SKM-1 (cell line): Measurements from ENCODE around the gene SCAMP5.
A peak's percentile ranks its signal among the peaks of the same experiment; 100 is the strongest.

Experiments used
- DNase-seq: peaks from one replicate; lab custom pipeline; 2025; ENCODE audit not compliant: unreplicated experiment; lab: John Stamatoyannopoulos, UW

SCAMP5 gene

GRCh38 chr15:75021341-75021740 lies 26.0 kb downstream of the SCAMP5 start:
- no peak for DNase-seq

GRCh38 chr15:75022783-75023180 lies 27.4 kb downstream of the SCAMP5 start:
- no peak for DNase-seq

GRCh38 chr15:75023181-75023871 lies 28.0 kb downstream of the SCAMP5 start, which contains the start of gene PPCDC:
PPCDC (plus strand) TSS chr15:75023590; CDS start chr15:75028319, 4,729 bp downstream.
- peak; percentile 79 for DNase-seq

GRCh38 chr15:75023872-75024636 lies 28.7 kb downstream of the SCAMP5 start:
- peak; percentile 64 for DNase-seq

- DNase-seq, result no peak
Measured at GRCh38 chr15:75025107-75025506, 29.7 kb downstream of the SCAMP5 start.

GRCh38 chr15:75025548-75026260 lies 30.3 kb downstream of the SCAMP5 start:
- DNase-seq, result no peak

GRCh38 chr15:75027551-75027950 lies 32.2 kb downstream of the SCAMP5 start:
- no peak for DNase-seq

- no peak for DNase-seq
Measured at GRCh38 chr15:75028991-75029377, 33.6 kb downstream of the SCAMP5 start.

- DNase-seq, result peak; percentile 54
Measured at GRCh38 chr15:75029378-75030022, 34.1 kb downstream of the SCAMP5 start.

- DNase-seq, result no peak
Measured at GRCh38 chr15:75030023-75030413, 34.7 kb downstream of the SCAMP5 start.

GRCh38 chr15:75030424-75030823 lies 35.1 kb downstream of the SCAMP5 start:
- DNase-seq, result no peak

- no peak for DNase-seq
Measured at GRCh38 chr15:75031848-75032247, 36.5 kb downstream of the SCAMP5 start.

- no peak for DNase-seq
Measured at GRCh38 chr15:75032395-75032794, 37.0 kb downstream of the SCAMP5 start.

GRCh38 chr15:75033809-75034208 lies 38.4 kb downstream of the SCAMP5 start:
- DNase-seq, result no peak

GRCh38 chr15:75034615-75035014 lies 39.3 kb downstream of the SCAMP5 start:
- DNase-seq, result peak; percentile 53

GRCh38 chr15:75036212-75036616 lies 40.9 kb downstream of the SCAMP5 start:
- DNase-seq, result no peak

- no peak for DNase-seq
Measured at GRCh38 chr15:75037685-75038084, 42.3 kb downstream of the SCAMP5 start.

GRCh38 chr15:75038231-75038630 lies 42.9 kb downstream of the SCAMP5 start:
- DNase-seq, result no peak

- DNase-seq, result peak; percentile 99
Measured at GRCh38 chr15:75042730-75043508, 47.6 kb downstream of the SCAMP5 start.

GRCh38 chr15:75043509-75044257 lies 48.3 kb downstream of the SCAMP5 start:
- DNase-seq, result peak; percentile 79
